GM04504 (cell line): ENCODE results near the gene MT1HL1.
"Not testable (repeated sequence)": the region's sequence is repeated elsewhere in the genome, so short reads cannot be mapped to it uniquely, and the experiment has no call there.

Experiments
- DNase-seq: peaks from one replicate; pipeline ENCODE4 v3.0.0-alpha.2; 2012; ENCODE audit warnings: low read depth

Gene MT1HL1

GRCh38 chr1:236975461-236975860 is 28.8 kb downstream of the MT1HL1 start:
- DNase-seq = no peak

DNA sequence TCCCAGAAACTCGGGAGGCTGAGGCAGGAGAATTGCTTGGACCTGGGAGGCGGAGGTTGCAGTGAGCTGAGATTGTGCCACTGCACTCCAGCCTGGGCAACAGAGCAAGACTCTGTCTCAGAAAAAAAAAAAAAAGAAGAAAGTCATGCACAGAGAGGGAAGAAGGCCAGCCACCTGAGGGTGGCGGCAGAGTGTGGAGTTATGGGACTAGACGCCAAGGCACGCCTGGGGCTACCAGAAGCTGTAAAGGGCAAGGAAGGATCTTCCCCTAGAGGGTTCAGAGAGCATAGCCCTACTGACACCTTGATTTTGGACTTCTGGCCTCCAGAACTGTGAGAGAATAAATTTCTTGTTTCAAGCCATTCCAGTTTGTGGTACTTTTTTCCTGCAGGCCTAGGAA is 30.2 kb downstream of the MT1HL1 start:
- DNase-seq = not testable (repeated sequence)

GRCh38 chr1:236966636-236967035 is 37.6 kb downstream of the MT1HL1 start:
- no peak for DNase-seq

DNA sequence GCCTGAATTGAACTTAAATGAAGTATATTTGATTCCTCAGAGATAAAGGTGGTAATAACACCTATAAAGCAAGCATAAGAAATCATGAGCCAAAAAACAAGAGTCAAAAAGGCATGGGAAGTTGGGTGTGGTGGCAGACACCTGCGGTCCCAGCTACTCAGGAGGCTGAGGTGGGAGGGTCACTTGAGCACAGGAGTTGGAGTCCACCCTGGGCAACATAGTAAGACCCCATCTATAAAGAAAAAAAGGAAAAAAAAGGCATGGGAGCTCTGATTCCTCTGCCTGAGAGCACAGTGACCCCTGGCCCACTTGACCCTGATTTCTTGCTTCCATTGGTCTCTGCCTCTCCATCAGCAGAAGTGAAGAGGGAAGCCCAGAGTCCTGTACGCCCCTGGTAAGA is 40.3 kb downstream of the MT1HL1 start:
- DNase-seq = no peak

- no peak for DNase-seq
These were observed 45.1 kb downstream of the MT1HL1 start for GRCh38 chr1:236959112-236959511.

DNA sequence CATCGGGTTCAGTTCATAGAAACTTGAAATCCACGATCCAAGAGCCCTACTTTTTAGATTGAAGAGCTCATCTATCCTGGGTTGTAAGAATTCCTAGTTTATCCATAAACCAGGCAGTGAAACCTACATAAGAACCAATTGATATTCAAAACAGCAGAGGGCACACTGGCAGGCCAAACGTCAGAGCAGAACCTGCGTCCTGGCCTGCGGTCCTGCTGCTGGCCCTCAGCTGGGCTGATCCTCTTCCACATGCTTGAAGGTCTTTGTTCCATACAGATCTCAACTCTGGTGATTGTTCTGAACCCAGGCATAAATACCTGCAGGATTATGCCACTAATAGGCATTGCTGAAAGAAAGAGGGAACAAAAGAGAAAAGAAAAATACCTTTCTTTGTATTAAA is 47.0 kb downstream of the MT1HL1 start:
- DNase-seq = no peak
